DOHH2 (cell line): Measurements from ENCODE around the gene ST6GAL1.

Experiments used
- CTCF ChIP-seq: fragments of 200-600 bp; sonication (generic); IDR thresholded peaks from one replicate; pipeline ENCODE4 v1.5.1; 2014; ENCODE audit warnings: antibody characterized with exemption, mild to moderate bottlenecking, low read depth, low read length; ENCODE audit not compliant: poor library complexity, severe bottlenecking
- EZH2phosphoT487 ChIP-seq: fragments of 200-600 bp; sonication (generic); IDR thresholded peaks from 2 replicates; pipeline ENCODE4 v1.6.1; 2017; ENCODE audit warnings: borderline replicate concordance, mild to moderate bottlenecking, antibody characterized with exemption, low read length, moderate library complexity, mixed read lengths

DNA sequence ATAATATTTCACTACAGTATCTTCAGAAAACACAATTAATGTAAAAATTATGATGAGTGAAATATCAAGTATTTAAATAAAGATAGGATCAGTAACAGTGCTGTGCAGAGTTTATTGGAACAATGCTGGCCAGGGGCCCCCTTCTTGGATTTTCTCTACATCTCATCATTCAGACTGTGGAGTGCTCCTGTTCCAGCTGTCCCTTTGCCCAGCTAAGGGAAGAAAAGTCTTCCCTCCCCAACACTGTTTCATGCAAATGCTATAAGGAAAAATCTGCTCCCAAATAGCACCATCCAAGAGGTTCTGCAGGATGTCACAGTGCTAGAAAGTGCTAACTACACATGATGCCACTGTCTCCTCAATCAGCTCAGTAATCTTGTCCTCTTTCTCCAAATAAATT is 144.5 kb downstream of the ST6GAL1 start:
- no peak for TF ChIP-seq CTCF
- no peak for TF ChIP-seq EZH2phosphoT487
